WTC11 (cell line): ENCODE data around the gene LRFN2. TPM values are rescaled to one million over a fixed set of nuclear protein-coding genes. Genes with fewer than 3 reads are reported as not detected.

Experiments used
- ATAC-seq: fragments of 200-7000 bp; cut with Tn5 transposase; 2 replicates; pipeline ENCODE4 v1.10.0; 2021; ENCODE audit warnings: mild to moderate bottlenecking, moderate library complexity
- CTCF ChIA-PET: fragments of 300-600 bp; sonication (Branson Sonifier 250); formaldehyde crosslinking; loops from one replicate; lab custom pipeline; 2021; ENCODE audit warnings: antibody characterized with exemption; lab: Charles Lee
- POLR2A ChIA-PET: fragments of 350-600 bp; sonication (Branson Sonifier 250); formaldehyde crosslinking; loops from one replicate; lab custom pipeline; 2021; ENCODE audit warnings: antibody characterized with exemption; lab: Charles Lee
- DNase-seq: peaks from one replicate; pipeline ENCODE4 v3.0.0; 2021; ENCODE audit warnings: low spot score
- H3K27ac Mint-ChIP-seq: 2 replicates; pipeline ENCODE4 v1.8.0; 2021; ENCODE audit warnings: mixed read lengths
- H3K27me3 Mint-ChIP-seq: 2 replicates; pipeline ENCODE4 v1.8.0; 2021; ENCODE audit warnings: low read depth, mild to moderate bottlenecking, moderate library complexity, mixed read lengths
- H3K36me3 Mint-ChIP-seq: 2 replicates; pipeline ENCODE4 v1.8.0; 2021; ENCODE audit warnings: mixed read lengths
- H3K4me1 Mint-ChIP-seq: 2 replicates; pipeline ENCODE4 v1.8.0; 2022; ENCODE audit warnings: mixed read lengths
- H3K4me3 Mint-ChIP-seq: 2 replicates; pipeline ENCODE4 v1.8.0; 2021; ENCODE audit warnings: mild to moderate bottlenecking, moderate library complexity, mixed read lengths
- H3K9me3 Mint-ChIP-seq: 2 replicates; pipeline ENCODE4 v1.8.0; 2021; ENCODE audit warnings: mixed read lengths
- EMX1 ChIP-seq: fragments of 250-450 bp; sonication (Bioruptor Pico); IDR thresholded peaks from 2 replicates; pipeline ENCODE4 v1.8.0; 2021; ENCODE audit warnings: mild to moderate bottlenecking
- IRF2 ChIP-seq: sonication (generic); formaldehyde crosslinking; IDR thresholded peaks from 2 replicates; pipeline ENCODE4 v1.8.0; 2022; ENCODE audit warnings: low read depth, missing genetic modification reagents, borderline replicate concordance
- NFYB ChIP-seq: sonication (generic); formaldehyde crosslinking; conservative IDR thresholded peaks from 2 replicates; pipeline ENCODE4 v1.8.0; 2022; ENCODE audit warnings: low read depth, missing genetic modification reagents
- NR1H2 ChIP-seq: sonication (generic); formaldehyde crosslinking; IDR thresholded peaks from 2 replicates; pipeline ENCODE4 v1.9.0; 2021; ENCODE audit warnings: mild to moderate bottlenecking, moderate library complexity, missing genetic modification reagents
- SMAD3 ChIP-seq: sonication (generic); formaldehyde crosslinking; IDR thresholded peaks from 2 replicates; pipeline ENCODE4 v1.8.0; 2022; ENCODE audit warnings: missing genetic modification reagents, mild to moderate bottlenecking, borderline replicate concordance
- SP1 ChIP-seq: sonication (generic); formaldehyde crosslinking; conservative IDR thresholded peaks from 2 replicates; pipeline ENCODE4 v1.8.1; 2022; ENCODE audit warnings: missing genetic modification reagents
- TEAD1 ChIP-seq: sonication (generic); formaldehyde crosslinking; IDR thresholded peaks from 2 replicates; pipeline ENCODE4 v1.8.0; 2022; ENCODE audit warnings: mild to moderate bottlenecking, missing genetic modification reagents
- ZNF121 ChIP-seq: sonication (generic); formaldehyde crosslinking; IDR thresholded peaks from 2 replicates; pipeline ENCODE4 v1.8.0; 2023; ENCODE audit warnings: missing genetic modification reagents
- ZNF317 ChIP-seq: sonication (generic); formaldehyde crosslinking; IDR thresholded peaks from 2 replicates; pipeline ENCODE4 v1.8.1; 2023; ENCODE audit warnings: low read depth, mild to moderate bottlenecking, moderate library complexity, missing genetic modification reagents, borderline replicate concordance
- total RNA-seq: library from RNA; stranded (reverse); gene quantifications from 3 replicates; pipeline ENCODE4 v1.2.3, GENCODE V29; 2021
- TF ChIP-seq, protein P1 (sequence below): sonication (generic); formaldehyde crosslinking; conservative IDR thresholded peaks from 2 replicates; pipeline ENCODE4 v1.8.1; 2022; ENCODE audit warnings: mild to moderate bottlenecking, missing genetic modification reagents
- TF ChIP-seq, protein P2 (sequence below): sonication (generic); formaldehyde crosslinking; IDR thresholded peaks from 2 replicates; pipeline ENCODE4 v1.8.0; 2022; ENCODE audit warnings: missing genetic modification reagents
- TF ChIP-seq, protein P3 (sequence below): fragments of 250-450 bp; sonication (Bioruptor Pico); conservative IDR thresholded peaks from 2 replicates; pipeline ENCODE4 v1.9.0; 2021; ENCODE audit warnings: mild to moderate bottlenecking
- TF ChIP-seq, protein P4 (sequence below): sonication (generic); formaldehyde crosslinking; IDR thresholded peaks from 2 replicates; pipeline ENCODE4 v1.8.0; 2022; ENCODE audit warnings: mild to moderate bottlenecking, missing genetic modification reagents
- TF ChIP-seq, protein P5 (sequence below): fragments of 250-450 bp; sonication (Bioruptor Pico); IDR thresholded peaks from 2 replicates; pipeline ENCODE4 v2.1.2; 2022; ENCODE audit warnings: mild to moderate bottlenecking, moderate library complexity
- TF ChIP-seq, protein P6 (sequence below): fragments of 250-450 bp; sonication (Bioruptor Pico); IDR thresholded peaks from 2 replicates; pipeline ENCODE4 v1.9.0; 2021; ENCODE audit warnings: moderate library complexity, mild to moderate bottlenecking, inconsistent platforms, borderline replicate concordance
- TF ChIP-seq, protein P7 (sequence below): sonication (generic); formaldehyde crosslinking; IDR thresholded peaks from 2 replicates; pipeline ENCODE4 v1.8.0; 2022; ENCODE audit warnings: mild to moderate bottlenecking, missing genetic modification reagents
- TF ChIP-seq, protein P8 (sequence below): sonication (generic); formaldehyde crosslinking; IDR thresholded peaks from 2 replicates; pipeline ENCODE4 v1.8.1; 2023; ENCODE audit warnings: mild to moderate bottlenecking, missing genetic modification reagents, moderate library complexity
- TF ChIP-seq, protein P9 (sequence below): sonication (generic); formaldehyde crosslinking; IDR thresholded peaks from 2 replicates; pipeline ENCODE4 v1.8.1; 2023; ENCODE audit warnings: mild to moderate bottlenecking, missing genetic modification reagents, borderline replicate concordance

LRFN2 gene
- total RNA-seq, 1 experiment from 2014 or later = 1.6 TPM

DNA sequence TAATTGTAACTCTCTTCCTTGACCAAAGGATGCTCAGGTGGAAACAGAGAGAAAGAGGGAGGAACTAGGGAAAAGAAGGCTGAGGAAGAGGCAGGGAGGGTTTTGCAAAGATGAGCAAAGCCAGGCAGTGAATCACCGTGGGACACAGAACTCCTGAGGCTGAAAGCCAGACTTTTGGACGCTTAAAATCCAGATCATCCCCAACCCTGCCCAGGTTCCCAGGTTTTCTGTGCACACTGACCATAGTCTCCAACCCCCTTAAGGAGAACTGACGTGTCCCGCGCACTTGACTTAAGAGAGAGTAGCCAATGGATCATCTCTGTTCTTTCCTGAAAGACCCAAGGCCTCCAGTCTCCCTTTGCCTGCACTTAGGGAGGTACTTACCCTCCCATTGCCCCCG is 75.3 kb downstream of the LRFN2 start:
- ChIA-PET CTCF (no interaction called here), POLR2A (no interaction called here)
- H3K4me3 Mint-ChIP-seq = no peak overlapping the region
- no peaks in the 10 kb centered on the region for H3K9me3 Mint-ChIP-seq
- H3K27me3 Mint-ChIP-seq = no peaks in the 10 kb centered on the region
- no peak for TF ChIP-seq NFYB (CRISPR knock-in tag)
- TF ChIP-seq ZNF121 = no peak
- TF ChIP-seq, protein P1, sequence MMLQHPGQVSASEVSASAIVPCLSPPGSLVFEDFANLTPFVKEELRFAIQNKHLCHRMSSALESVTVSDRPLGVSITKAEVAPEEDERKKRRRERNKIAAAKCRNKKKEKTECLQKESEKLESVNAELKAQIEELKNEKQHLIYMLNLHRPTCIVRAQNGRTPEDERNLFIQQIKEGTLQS = no peak
- TF ChIP-seq EMX1 (CRISPR knock-in tag) = no peak
- TF ChIP-seq, protein P2, sequence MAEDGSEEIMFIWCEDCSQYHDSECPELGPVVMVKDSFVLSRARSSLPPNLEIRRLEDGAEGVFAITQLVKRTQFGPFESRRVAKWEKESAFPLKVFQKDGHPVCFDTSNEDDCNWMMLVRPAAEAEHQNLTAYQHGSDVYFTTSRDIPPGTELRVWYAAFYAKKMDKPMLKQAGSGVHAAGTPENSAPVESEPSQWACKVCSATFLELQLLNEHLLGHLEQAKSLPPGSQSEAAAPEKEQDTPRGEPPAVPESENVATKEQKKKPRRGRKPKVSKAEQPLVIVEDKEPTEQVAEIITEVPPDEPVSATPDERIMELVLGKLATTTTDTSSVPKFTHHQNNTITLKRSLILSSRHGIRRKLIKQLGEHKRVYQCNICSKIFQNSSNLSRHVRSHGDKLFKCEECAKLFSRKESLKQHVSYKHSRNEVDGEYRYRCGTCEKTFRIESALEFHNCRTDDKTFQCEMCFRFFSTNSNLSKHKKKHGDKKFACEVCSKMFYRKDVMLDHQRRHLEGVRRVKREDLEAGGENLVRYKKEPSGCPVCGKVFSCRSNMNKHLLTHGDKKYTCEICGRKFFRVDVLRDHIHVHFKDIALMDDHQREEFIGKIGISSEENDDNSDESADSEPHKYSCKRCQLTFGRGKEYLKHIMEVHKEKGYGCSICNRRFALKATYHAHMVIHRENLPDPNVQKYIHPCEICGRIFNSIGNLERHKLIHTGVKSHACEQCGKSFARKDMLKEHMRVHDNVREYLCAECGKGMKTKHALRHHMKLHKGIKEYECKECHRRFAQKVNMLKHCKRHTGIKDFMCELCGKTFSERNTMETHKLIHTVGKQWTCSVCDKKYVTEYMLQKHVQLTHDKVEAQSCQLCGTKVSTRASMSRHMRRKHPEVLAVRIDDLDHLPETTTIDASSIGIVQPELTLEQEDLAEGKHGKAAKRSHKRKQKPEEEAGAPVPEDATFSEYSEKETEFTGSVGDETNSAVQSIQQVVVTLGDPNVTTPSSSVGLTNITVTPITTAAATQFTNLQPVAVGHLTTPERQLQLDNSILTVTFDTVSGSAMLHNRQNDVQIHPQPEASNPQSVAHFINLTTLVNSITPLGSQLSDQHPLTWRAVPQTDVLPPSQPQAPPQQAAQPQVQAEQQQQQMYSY = no peak
- no peak for TF ChIP-seq IRF2
- TF ChIP-seq, protein P3, sequence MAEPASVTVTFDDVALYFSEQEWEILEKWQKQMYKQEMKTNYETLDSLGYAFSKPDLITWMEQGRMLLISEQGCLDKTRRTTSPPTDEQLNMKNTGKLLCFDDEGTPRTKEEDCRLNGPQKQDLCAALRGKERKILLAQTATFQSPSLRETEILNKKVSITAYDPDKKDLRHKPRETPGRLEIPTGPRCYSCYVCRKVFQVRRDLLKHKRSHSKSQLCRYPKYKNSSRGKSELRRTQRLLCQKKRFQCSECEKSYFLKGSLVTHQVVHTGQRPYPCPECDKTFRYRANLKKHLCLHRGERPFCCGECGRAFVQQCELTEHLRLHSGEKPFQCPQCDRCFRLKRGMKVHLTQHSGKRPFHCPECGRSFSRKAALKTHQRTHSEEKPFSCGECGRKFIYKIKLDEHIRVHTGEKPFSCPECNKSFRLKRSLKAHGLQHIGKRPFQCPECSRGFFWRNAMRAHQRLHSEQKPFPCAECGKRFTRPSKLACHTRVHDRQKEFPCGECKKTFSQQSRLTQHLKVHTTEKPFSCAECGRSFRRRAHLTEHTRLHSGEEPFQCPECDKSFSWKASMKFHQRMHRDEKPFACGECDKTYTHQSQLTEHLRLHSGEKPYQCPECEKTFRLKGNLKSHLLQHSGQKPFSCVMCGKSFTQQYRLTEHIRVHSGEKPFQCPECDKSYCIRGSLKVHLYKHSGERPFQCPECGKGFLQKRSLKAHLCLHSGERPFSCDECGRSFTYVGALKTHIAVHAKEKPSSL = no peak
- TF ChIP-seq NR1H2 (CRISPR knock-in tag) = no peak
- no peak for TF ChIP-seq ZNF317
- TF ChIP-seq, protein P4, sequence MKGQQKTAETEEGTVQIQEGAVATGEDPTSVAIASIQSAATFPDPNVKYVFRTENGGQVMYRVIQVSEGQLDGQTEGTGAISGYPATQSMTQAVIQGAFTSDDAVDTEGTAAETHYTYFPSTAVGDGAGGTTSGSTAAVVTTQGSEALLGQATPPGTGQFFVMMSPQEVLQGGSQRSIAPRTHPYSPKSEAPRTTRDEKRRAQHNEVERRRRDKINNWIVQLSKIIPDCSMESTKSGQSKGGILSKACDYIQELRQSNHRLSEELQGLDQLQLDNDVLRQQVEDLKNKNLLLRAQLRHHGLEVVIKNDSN (CRISPR knock-in tag) = no peak
- TF ChIP-seq, protein P5, sequence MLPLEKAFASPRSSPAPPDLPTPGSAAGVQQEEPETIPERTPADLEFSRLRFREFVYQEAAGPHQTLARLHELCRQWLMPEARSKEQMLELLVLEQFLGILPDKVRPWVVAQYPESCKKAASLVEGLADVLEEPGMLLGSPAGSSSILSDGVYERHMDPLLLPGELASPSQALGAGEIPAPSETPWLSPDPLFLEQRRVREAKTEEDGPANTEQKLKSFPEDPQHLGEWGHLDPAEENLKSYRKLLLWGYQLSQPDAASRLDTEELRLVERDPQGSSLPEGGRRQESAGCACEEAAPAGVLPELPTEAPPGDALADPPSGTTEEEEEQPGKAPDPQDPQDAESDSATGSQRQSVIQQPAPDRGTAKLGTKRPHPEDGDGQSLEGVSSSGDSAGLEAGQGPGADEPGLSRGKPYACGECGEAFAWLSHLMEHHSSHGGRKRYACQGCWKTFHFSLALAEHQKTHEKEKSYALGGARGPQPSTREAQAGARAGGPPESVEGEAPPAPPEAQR = no peak
- no peak for TF ChIP-seq SP1 (CRISPR knock-in tag)
- H3K36me3 Mint-ChIP-seq = no peaks in the 10 kb centered on the region
- no peak for ATAC-seq
- H3K27ac Mint-ChIP-seq = no peak overlapping the region
- H3K4me1 Mint-ChIP-seq = peaks cover 21% of the 10 kb centered on the region; the same call in 1 of the 2 replicates
- no peak for DNase-seq

DNA sequence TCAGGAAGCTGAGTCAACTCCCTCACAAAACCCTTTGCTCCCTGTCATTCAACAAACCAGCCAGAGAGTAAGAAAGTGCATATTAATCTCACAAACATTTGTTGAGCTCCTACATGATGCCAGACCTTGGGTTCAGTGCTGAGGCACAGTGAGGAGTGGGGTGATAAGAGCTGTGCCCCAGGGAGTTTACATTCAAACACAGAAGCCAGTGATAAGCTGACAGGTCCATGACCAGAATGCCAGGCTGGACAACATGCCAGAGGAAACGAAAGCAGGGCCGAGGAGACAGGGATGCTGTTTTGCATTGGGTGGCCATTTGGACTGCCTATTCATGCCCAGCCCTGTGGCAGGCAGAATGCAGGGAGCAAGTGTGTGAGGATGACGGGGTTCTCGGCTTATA is 76.7 kb downstream of the LRFN2 start:
- no peaks in the 10 kb centered on the region for H3K9me3 Mint-ChIP-seq
- no peak overlapping the region for H3K27ac Mint-ChIP-seq
- H3K36me3 Mint-ChIP-seq = no peaks in the 10 kb centered on the region
- H3K4me1 Mint-ChIP-seq = peaks cover 21% of the 10 kb centered on the region; the same call in 1 of the 2 replicates
- no peaks in the 10 kb centered on the region for H3K27me3 Mint-ChIP-seq
- ChIA-PET POLR2A (no interaction called here), CTCF (interaction anchor here (0.8 kb wide), 1 partner anchor 182 kb away, joined by 4 read pairs; no protein-coding TSS in a partner anchor)
- DNase-seq (no peak), ATAC-seq (no peak)
- H3K4me3 Mint-ChIP-seq = no peak overlapping the region
- TF ChIP-seq, protein P6, sequence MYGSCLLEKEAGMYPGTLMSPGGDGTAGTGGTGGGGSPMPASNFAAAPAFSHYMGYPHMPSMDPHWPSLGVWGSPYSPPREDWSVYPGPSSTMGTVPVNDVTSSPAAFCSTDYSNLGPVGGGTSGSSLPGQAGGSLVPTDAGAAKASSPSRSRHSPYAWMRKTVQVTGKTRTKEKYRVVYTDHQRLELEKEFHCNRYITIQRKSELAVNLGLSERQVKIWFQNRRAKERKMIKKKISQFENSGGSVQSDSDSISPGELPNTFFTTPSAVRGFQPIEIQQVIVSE (CRISPR knock-in tag) = no peak
- TF ChIP-seq, protein P7, sequence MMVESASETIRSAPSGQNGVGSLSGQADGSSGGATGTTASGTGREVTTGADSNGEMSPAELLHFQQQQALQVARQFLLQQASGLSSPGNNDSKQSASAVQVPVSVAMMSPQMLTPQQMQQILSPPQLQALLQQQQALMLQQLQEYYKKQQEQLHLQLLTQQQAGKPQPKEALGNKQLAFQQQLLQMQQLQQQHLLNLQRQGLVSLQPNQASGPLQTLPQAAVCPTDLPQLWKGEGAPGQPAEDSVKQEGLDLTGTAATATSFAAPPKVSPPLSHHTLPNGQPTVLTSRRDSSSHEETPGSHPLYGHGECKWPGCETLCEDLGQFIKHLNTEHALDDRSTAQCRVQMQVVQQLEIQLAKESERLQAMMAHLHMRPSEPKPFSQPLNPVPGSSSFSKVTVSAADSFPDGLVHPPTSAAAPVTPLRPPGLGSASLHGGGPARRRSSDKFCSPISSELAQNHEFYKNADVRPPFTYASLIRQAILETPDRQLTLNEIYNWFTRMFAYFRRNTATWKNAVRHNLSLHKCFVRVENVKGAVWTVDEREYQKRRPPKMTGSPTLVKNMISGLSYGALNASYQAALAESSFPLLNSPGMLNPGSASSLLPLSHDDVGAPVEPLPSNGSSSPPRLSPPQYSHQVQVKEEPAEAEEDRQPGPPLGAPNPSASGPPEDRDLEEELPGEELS = no peak
- no peak for TF ChIP-seq SMAD3
- TF ChIP-seq, protein P8, sequence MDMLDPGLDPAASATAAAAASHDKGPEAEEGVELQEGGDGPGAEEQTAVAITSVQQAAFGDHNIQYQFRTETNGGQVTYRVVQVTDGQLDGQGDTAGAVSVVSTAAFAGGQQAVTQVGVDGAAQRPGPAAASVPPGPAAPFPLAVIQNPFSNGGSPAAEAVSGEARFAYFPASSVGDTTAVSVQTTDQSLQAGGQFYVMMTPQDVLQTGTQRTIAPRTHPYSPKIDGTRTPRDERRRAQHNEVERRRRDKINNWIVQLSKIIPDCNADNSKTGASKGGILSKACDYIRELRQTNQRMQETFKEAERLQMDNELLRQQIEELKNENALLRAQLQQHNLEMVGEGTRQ (CRISPR knock-in tag) = no peak
- TF ChIP-seq TEAD1 (CRISPR knock-in tag) = no peak
- TF ChIP-seq, protein P9, sequence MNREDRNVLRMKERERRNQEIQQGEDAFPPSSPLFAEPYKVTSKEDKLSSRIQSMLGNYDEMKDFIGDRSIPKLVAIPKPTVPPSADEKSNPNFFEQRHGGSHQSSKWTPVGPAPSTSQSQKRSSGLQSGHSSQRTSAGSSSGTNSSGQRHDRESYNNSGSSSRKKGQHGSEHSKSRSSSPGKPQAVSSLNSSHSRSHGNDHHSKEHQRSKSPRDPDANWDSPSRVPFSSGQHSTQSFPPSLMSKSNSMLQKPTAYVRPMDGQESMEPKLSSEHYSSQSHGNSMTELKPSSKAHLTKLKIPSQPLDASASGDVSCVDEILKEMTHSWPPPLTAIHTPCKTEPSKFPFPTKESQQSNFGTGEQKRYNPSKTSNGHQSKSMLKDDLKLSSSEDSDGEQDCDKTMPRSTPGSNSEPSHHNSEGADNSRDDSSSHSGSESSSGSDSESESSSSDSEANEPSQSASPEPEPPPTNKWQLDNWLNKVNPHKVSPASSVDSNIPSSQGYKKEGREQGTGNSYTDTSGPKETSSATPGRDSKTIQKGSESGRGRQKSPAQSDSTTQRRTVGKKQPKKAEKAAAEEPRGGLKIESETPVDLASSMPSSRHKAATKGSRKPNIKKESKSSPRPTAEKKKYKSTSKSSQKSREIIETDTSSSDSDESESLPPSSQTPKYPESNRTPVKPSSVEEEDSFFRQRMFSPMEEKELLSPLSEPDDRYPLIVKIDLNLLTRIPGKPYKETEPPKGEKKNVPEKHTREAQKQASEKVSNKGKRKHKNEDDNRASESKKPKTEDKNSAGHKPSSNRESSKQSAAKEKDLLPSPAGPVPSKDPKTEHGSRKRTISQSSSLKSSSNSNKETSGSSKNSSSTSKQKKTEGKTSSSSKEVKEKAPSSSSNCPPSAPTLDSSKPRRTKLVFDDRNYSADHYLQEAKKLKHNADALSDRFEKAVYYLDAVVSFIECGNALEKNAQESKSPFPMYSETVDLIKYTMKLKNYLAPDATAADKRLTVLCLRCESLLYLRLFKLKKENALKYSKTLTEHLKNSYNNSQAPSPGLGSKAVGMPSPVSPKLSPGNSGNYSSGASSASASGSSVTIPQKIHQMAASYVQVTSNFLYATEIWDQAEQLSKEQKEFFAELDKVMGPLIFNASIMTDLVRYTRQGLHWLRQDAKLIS = no peak
